Smooth muscle cell (in vitro differentiated cells): ENCODE data around the gene LPCAT1. TPM values are rescaled to one million over a fixed set of nuclear protein-coding genes. Genes with fewer than 3 reads are reported as not detected.

ENCODE experiments used
- DNase-seq: peaks from one replicate; lab custom pipeline; 2025; ENCODE audit not compliant: unreplicated experiment; lab: John Stamatoyannopoulos, UW
- H2AFZ ChIP-seq: fragments of 200-600 bp; sonication (generic); 2 replicates; pipeline ENCODE4 v1.6.0; 2016; ENCODE audit warnings: antibody characterized with exemption, low read depth, mild to moderate bottlenecking
- H3F3A ChIP-seq: fragments of 200-600 bp; sonication (generic); 2 replicates; pipeline ENCODE4 v1.6.0; 2017; ENCODE audit warnings: antibody characterized with exemption, low read depth
- H3K27ac ChIP-seq: fragments of 200-600 bp; sonication (generic); 2 replicates; pipeline ENCODE4 v1.5.1; 2016; ENCODE audit warnings: low read depth, mild to moderate bottlenecking
- H3K27me3 ChIP-seq: fragments of 200-600 bp; sonication (generic); 2 replicates; pipeline ENCODE4 v1.6.1; 2016; ENCODE audit warnings: low read depth, mild to moderate bottlenecking
- H3K36me3 ChIP-seq: fragments of 200-600 bp; sonication (generic); 2 replicates; pipeline ENCODE4 v1.5.1; 2016; ENCODE audit warnings: low read depth
- H3K4me1 ChIP-seq: fragments of 200-600 bp; sonication (generic); 2 replicates; pipeline ENCODE4 v1.5.1; 2016; ENCODE audit warnings: low read depth
- H3K4me2 ChIP-seq: fragments of 200-600 bp; sonication (generic); 2 replicates; pipeline ENCODE4 v1.6.0; 2016; ENCODE audit warnings: mild to moderate bottlenecking
- H3K4me3 ChIP-seq: fragments of 200-600 bp; sonication (generic); 2 replicates; pipeline ENCODE4 v1.5.1; 2016; ENCODE audit warnings: mild to moderate bottlenecking
- H3K79me2 ChIP-seq: fragments of 200-600 bp; sonication (generic); 2 replicates; pipeline ENCODE4 v1.6.0; 2016; ENCODE audit warnings: low read depth, mild to moderate bottlenecking
- H3K9ac ChIP-seq: fragments of 200-600 bp; sonication (generic); 2 replicates; pipeline ENCODE4 v1.6.0; 2016; ENCODE audit warnings: low read depth
- H3K9me3 ChIP-seq: fragments of 200-600 bp; sonication (generic); replicated peaks from 2 replicates; pipeline ENCODE4 v1.5.1; 2016; ENCODE audit warnings: low read depth
- H4K20me1 ChIP-seq: fragments of 200-600 bp; sonication (generic); 2 replicates; pipeline ENCODE4 v1.6.0; 2016; ENCODE audit warnings: low read depth
- WGBS: methylation state at CpG from one replicate; pipeline ENCODE4 v1.1.7; 2016; ENCODE audit warnings: low lambda C conversion rate; 5-methylcytosine and 5-hydroxymethylcytosine counted together
- polyA plus RNA-seq: library from polyadenylated mRNA; unstranded; fragments of >200 nt; fragmentation: Nextera tagmentation; extraction: Ambion mirVana; gene quantifications from 2 replicates; pipeline ENCODE4 v1.2.1, GENCODE V29; 2016
- total RNA-seq: library from RNA; depleted of rRNA; stranded (reverse); fragments of >200 nt; gene quantifications from 2 replicates; pipeline ENCODE4 v1.2.3, GENCODE V29; 2014
- TF ChIP-seq, protein P1 (sequence below): fragments of 200-600 bp; sonication (generic); IDR thresholded peaks from 2 replicates; pipeline ENCODE4 v1.5.1; 2017; ENCODE audit warnings: borderline replicate concordance, mild to moderate bottlenecking, antibody characterized with exemption; ENCODE audit not compliant: insufficient read depth, poor library complexity, severe bottlenecking

The LPCAT1 gene
- total and polyA plus RNA-seq, 2 experiments from 2014 or later: 42.7 to 50.1 TPM

DNA sequence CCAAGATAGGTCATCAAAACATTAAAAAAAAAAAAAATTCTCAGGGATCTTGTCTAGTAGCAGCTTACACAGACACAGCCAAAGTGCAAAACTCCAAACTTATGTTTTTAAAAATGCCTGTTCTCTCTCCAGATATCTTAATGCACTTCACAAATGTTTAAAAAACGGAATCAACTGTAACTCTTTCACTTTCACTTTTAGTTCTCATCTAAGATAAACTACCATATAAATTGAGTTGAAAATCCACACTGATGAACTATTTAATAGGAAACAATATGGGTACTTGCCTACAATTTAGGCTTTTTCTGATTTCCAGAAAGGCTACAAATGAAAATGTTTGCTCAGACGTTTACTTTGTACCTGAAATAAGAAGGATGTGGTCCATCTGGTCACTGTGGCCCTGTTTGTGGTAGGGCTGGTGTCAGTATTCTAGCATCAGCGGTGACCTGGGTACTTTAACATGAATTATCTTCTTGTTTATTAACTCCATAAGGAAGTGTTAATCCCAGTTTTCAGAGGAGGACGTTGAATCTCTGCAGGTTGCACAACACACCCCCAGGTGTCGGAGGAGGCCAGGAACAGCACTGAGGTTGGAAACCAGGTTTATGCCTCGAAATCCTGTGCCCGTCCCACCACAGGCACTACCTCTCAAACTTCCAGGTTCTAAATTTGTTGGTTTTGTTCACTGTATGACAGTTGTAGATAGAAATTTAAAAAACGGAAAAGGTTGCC is 13.3 kb upstream of the LPCAT1 start:
- 85% methylated on average over 8 of the region's 8 CpGs for WGBS
- TF ChIP-seq, protein P1, sequence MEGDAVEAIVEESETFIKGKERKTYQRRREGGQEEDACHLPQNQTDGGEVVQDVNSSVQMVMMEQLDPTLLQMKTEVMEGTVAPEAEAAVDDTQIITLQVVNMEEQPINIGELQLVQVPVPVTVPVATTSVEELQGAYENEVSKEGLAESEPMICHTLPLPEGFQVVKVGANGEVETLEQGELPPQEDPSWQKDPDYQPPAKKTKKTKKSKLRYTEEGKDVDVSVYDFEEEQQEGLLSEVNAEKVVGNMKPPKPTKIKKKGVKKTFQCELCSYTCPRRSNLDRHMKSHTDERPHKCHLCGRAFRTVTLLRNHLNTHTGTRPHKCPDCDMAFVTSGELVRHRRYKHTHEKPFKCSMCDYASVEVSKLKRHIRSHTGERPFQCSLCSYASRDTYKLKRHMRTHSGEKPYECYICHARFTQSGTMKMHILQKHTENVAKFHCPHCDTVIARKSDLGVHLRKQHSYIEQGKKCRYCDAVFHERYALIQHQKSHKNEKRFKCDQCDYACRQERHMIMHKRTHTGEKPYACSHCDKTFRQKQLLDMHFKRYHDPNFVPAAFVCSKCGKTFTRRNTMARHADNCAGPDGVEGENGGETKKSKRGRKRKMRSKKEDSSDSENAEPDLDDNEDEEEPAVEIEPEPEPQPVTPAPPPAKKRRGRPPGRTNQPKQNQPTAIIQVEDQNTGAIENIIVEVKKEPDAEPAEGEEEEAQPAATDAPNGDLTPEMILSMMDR: no peak
- Histone ChIP-seq H3K4me1 (no peaks in the 10 kb centered on the region), H3F3A (peaks cover 5% of the 10 kb centered on the region), H3K36me3 (no peaks in the 10 kb centered on the region), H3K4me3 (no peak overlapping the region), H3K9ac (no peak overlapping the region), H3K79me2 (no peaks in the 10 kb centered on the region), H3K27ac (no peak overlapping the region), H3K27me3 (peaks cover 11% of the 10 kb centered on the region), H4K20me1 (no peaks in the 10 kb centered on the region), H3K4me2 (no peak overlapping the region), H3K9me3 (no peaks in the 10 kb centered on the region), H2AFZ (no peak overlapping the region)
- DNase-seq: no peak

DNA sequence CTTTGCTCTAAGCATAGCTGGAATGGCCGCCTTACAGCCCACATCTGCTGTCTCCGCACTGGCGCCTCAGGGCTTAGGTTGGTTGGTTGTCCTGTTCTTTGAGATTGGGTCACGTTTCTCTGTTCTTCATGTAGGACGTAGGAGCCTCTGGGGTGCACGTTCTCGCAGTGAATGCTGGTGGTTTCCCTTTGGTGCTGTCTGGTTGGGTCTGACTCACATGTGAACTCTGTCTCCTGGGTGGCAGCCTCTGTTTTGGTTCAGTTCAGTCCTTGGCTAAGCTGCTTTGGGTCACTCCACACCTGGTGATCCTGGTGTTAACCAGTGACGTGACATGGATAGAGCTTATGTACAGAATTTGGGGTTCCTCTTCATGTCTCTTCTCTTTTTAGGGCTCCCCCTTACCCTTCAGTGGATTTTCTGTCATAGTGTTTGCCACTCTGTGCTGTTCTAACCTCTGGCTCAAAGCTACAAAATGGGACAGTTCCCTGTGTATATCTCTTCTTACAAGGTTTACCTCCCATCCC is 12.6 kb upstream of the LPCAT1 start:
- no peak overlapping the region for H3K4me3 ChIP-seq

DNA sequence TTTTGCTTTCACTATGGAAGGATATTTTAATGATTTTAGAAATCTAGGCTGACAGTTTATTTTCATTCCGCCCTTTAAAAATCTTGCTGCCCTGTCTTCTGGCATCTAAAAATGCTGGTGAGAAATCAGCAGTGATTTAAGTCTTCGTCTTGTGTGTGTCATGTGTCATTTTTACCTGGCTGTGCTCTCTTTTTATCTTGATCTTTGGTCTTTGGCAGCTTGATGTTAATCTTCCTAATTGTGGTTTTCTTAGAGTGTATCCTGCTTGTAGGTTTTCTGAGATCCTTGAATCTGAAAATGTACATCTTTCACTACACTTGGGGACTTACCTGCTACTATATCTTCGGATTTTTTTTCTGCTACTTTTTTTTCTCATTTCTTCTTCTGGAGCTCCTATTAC is 11.9 kb upstream of the LPCAT1 start:
- no peak for DNase-seq
- H3F3A ChIP-seq: no peaks in the 10 kb centered on the region
- no peaks in the 10 kb centered on the region for H3K9me3 ChIP-seq
- H3K27me3 ChIP-seq: peaks cover 11% of the 10 kb centered on the region
- H3K4me1 ChIP-seq: no peaks in the 10 kb centered on the region
- H3K79me2 ChIP-seq: no peaks in the 10 kb centered on the region
- no peak overlapping the region for H3K27ac ChIP-seq
- H3K4me2 ChIP-seq: no peak overlapping the region
- 84% methylated on average over 3 of the region's 3 CpGs for WGBS
- TF ChIP-seq, protein P1: no peak
- no peaks in the 10 kb centered on the region for H3K36me3 ChIP-seq
- H3K9ac ChIP-seq: no peak overlapping the region
- H2AFZ ChIP-seq: no peak overlapping the region
- H3K4me3 ChIP-seq: no peak overlapping the region
- H4K20me1 ChIP-seq: no peaks in the 10 kb centered on the region

More for the DNA sequence above, 12.6 kb upstream of the LPCAT1 start:
- no peak overlapping the region for H3K27ac ChIP-seq
- H3K4me1 ChIP-seq: no peaks in the 10 kb centered on the region
- H3K4me2 ChIP-seq: no peak overlapping the region
- no peaks in the 10 kb centered on the region for H3K36me3 ChIP-seq
- 69% methylated on average over 8 of the region's 8 CpGs for WGBS
- H3K9ac ChIP-seq: no peak overlapping the region
- H3K79me2 ChIP-seq: no peaks in the 10 kb centered on the region
- H3K9me3 ChIP-seq: no peaks in the 10 kb centered on the region
- no peaks in the 10 kb centered on the region for H4K20me1 ChIP-seq
- no peak overlapping the region for H2AFZ ChIP-seq
- no peaks in the 10 kb centered on the region for H3F3A ChIP-seq
- TF ChIP-seq, protein P1: no peak
- H3K27me3 ChIP-seq: peaks cover 11% of the 10 kb centered on the region
- DNase-seq: no peak

DNA sequence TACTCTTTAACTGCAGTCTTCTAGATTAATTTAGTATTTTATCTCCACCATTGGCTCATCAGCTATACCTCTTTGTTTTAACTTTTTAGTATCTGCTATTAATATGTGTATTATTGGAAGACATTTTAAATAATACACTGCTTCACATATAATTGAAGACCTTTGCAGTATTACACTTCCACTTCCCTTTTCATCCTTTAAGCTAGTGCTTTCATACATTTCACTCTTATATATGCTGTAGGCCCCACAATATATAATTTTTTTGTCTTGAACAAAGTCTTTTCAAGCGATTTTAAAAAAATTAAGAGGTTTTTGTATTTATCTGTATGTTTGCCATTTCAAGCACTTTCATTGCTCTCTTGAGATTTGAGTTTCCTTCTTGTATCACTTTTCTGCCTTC is 8.6 kb upstream of the LPCAT1 start:
- Histone ChIP-seq H3K27ac (no peak overlapping the region), H3K4me3 (no peak overlapping the region), H3K9me3 (no peaks in the 10 kb centered on the region), H3K79me2 (no peaks in the 10 kb centered on the region), H3K27me3 (peaks cover 11% of the 10 kb centered on the region), H2AFZ (no peak overlapping the region), H3K9ac (no peak overlapping the region), H4K20me1 (no peaks in the 10 kb centered on the region), H3K4me2 (no peak overlapping the region), H3F3A (no peaks in the 10 kb centered on the region), H3K36me3 (no peaks in the 10 kb centered on the region), H3K4me1 (no peaks in the 10 kb centered on the region)
- TF ChIP-seq, protein P1: no peak
- WGBS: 55% methylated on average over 1 of the region's 1 CpG
- DNase-seq: no peak
